ENCODE results near the gene ADGRE1.

ADGRE1 gene

DNA sequence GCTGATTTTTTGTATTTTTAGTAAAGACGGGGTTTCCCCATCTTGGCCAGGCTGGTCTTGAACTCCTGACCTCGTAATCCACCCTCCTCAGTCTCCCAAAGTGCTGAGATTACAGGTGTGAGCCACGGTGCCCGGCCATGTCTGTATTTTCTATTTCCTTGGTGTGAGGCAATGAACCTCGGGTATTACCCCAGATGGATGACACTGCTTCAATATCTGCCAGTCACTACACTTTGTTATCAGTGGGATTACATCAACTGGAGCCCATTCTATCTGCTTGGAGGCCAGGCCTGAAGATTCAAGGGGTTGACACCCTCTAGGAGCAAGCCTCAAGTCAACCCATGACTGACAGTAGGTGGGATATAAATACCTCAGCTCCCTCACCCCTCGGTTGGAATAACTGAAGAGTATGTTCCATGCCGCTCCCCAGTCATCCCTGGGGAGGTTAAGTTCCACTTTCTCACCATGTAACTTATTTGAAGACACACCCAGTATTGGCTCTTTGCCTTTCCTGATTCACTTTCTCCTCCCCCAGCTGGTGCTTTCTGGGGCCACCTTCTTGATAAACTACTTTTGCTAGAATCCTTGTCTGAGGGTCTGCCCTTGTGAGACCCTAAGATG, 992 bp upstream of the ADGRE1 start:
- peak; percentile 37 for DNase-seq

DNA sequence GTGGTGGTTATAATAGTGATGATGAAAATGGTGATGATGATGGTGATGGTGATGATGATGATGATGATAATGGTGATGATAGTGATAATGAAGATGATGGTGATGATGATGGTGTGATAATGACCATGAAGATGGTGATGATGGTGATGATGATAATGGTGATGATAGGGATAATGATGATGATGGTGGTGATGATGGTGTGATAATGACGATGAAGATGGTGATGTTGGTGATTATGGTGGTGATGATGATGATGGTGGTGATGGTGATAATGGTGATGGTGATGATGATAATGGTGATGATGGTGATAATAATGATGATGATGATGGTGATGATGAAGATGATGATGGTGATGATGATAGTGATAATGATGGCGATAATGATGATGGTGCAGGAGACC, 1.6 kb downstream of the ADGRE1 start:
- no peak for DNase-seq

DNA sequence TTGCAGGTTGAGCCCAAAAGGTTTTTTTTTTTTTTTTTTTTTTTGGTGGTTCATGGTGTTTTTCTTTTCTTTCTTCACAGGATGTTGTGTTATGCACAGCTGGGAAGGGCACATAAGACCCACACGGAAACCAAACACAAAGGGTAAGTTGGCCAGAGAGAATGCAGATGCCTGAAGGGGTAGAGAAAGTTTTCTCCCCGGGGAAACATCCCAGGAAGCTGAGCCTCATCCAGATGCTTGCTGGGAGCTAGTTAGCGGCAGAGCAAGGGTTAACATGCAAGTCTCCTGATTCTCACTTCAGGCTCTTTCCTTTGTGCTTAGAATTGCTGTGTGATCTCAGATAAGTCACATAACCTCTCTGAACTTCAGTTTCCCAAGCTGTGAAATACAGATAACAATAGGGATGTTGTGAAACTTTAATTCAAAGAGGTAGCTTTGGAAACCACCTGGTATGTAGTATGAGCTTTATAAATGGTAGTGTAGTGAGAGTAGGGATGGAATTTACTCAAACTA, 3.1 kb downstream of the ADGRE1 start:
- peak; percentile 33 for DNase-seq

DNA sequence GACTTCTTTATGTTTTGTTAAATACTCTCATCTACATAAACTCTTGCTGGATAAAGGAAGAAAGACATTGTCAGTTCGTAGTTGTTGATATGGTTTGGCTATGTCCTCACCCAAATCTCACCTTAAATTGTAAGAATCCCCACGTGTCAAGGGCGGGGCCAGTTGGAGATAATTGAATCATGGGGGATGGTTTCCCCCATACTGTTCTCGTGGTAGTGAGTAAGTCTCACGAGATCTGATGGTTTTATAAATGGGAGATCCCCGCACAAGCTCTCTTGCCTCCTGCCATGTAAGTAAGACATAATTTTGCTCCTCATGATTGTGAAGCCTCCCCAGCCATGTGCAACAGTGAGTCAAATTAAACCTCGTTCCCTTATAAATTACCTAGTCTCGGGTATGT, 3.6 kb downstream of the ADGRE1 start:
- DNase-seq = peak; percentile 37

DNA sequence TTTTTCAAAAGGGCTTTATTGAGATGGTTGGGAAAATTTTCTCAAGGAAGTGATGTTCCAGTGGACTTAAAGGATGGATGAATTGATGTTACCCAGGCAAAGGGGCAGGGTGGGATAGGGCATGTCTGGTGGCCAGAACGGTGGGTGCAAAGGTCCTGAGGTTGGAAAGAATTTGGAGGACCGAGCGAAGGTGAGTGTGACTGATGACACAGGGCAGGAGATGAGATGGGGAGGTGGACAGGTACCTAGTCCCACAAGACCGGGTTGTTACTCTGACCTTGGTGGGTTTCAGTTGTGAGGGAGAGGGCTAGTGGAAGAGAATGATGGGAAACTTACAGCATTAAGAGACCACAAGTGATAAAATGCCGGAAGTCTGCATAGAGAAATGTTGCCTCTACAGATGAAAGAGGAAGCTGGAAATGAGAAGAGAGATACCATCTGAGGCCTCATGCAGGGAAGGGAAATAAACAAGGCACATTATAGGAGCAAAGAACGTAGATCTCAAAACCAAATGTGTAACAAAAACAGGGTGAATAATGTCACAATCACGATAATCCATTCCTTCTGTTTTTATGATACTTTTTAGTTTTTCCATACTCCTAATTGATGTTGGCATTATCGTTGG, 4.5 kb downstream of the ADGRE1 start:
- DNase-seq = peak; percentile 91

DNA sequence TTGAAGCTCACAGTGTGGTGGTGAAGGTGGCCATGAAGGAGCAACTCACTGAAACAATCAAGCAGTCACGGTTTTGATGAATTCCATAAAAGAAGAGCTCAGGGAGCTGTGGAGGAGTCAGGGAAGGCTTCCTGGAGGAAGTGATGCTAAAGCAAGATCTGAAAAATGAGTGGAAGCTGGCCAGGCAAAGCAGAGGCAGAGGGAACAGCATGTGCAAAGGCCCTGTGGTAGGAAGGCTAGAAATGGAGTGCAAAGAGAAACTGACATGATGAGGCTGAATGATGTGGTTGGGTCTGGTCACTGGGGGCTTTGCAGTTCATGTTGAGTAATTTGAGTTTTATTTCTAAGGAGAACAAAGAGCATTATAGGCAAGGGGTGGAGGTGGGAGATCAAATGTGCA, 6.9 kb downstream of the ADGRE1 start:
- DNase-seq = no peak

DNA sequence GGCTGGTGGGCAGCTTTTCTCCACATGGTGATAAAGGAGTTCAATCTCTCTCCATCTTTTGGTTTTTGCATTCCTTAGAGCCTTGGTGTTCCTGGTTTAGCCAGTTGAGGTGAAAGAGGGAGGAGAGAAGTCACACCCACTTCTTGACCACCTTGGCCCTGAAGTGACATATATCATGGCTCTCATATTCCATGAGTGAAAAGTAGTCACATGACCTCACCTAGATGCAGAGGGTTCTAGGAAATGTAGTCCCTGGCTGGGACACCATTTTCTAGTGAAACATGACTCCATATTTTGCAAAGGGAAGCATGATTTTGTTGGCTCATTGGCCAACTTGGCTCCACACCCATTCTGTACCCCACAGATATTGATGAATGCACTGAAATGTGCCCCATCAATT, 16.1 kb downstream of the ADGRE1 start:
- no peak for DNase-seq

DNA sequence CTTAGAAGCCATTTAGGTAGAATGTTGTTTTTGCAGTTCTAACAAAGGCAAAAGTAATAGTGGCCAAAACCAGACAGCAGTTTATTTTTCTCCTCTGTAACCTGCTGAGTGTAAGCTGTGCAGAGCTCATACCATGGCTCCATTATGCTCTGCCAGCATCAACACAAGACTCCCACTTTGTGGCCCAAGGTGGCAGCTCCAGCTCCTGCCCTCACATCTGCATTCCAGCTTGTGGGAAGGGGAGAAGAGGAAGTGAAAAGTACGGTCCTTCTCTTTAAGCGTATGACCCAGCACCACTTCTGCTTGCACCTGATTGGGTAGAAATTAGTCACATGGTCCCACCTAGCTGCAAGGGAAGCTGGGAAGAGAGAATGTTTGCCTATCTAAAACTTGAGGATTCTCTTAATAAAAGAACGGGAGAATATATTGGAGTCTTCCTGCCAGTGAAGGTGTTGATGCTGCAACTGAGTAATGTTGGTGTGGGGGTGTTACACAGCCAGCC, 19.2 kb downstream of the ADGRE1 start:
- DNase-seq = no peak

DNA sequence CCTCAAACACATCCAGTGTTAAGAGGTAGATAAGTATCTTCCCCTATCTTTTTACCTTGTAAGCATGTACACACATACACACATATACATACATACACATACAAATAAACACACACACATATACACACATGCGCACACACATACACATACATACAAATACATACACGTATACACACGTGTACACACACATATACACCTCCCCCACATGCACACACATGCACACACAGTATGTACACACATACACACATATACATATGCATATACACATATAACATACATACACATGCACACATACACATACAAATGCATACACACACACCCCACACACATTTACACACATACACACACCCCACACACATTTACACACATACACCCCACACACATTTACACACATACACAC, 24.1 kb downstream of the ADGRE1 start:
- no peak for DNase-seq

DNA sequence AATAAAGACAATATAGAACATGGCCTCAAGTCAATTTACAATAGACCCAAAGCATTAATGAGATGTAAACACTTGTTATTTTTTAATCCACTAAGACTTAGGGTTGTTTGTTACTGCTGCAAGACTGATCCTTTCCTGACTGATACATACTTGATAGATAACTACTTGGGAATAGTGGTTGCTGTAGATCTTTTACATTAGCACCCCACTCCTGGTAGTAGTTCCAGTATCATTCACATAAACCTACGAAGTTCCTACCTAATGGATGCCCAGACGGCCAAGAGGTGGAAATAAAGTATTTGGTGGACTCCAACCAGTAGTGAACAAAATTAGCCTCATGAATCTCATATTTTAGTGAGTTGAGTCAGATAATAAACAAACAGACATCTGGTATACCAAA, 26.9 kb downstream of the ADGRE1 start:
- DNase-seq = no peak

DNA sequence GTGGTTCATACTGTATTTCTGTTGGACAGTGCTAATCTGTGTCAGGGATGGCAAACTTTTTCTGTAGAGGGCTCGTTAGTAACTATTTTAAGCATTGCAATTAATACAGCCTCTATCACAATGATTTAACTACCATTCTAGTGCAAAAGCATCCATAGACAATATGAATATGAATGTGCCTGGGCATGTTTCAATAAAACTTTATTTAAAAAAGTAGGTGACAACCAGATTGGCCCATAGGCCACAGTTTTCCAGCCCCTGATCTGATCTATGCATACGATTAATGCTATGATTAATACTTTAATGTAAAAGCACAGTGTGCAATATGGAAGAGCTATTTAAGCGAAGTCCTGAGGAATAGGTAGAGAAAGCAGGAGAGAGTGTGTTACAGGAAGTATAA, 29.6 kb downstream of the ADGRE1 start:
- no peak for DNase-seq

DNA sequence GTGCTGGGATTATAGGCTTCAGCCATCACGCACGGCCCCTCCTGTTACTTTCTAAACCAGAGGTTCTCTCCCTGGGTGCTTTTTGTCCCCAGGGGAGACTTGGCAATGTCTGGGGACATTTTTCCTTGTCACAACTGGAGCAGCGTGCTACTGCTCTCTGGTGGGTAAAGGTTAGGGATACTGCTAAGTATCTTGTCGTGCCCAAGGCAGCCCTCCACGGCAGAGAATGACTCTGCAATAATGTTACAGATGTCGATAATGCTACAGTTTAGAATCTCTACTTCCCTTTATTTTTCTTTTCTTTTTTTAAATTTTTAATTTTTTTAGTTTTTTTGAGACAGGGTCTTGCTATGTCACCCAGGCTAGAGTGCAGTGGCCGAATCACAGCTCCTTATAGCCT, 38.0 kb downstream of the ADGRE1 start:
- peak; percentile 68 for DNase-seq

DNA sequence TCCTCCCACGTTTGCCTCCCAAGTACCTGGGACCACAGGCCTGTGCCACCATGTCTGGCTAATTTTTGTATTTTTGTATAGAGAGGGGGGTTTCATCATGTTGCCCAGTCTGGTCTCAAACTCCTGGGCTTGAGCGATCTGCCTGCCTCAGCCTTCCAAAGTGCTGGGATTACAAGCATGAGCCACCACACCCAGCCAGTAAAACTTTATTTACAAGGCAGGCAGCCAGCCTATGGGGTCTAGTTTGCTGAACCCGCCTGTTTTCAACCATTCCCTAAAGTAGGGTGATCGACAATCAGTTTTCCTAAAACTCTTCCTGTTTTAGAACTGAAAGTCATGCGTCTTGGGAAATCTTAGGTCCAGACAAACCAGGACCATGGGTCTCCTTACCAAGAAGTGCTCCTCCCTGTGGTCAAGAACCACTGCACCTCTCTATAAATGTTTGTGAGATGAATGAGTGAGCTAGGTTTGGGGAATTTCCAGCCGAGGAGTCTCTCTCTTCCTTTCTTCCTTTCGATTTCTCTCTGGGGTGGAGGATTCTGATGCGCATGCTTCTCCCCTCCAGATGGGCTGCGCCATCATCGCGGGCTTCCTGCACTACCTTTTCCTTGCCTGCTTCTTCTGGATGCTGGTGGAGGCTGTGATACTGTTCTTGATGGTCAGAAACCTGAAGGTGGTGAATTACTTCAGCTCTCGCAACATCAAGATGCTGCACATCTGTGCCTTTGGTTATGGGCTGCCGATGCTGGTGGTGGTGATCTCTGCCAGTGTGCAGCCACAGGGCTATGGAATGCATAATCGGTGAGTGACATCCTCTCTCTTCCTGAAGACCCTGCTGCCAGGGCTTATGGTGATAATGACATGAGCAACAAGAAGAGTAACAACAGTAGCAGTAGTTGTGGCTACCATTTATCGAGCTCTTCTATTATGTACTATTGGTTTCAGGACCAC, 38.7 kb downstream of the ADGRE1 start:
- peak; percentile 25 for DNase-seq

DNA sequence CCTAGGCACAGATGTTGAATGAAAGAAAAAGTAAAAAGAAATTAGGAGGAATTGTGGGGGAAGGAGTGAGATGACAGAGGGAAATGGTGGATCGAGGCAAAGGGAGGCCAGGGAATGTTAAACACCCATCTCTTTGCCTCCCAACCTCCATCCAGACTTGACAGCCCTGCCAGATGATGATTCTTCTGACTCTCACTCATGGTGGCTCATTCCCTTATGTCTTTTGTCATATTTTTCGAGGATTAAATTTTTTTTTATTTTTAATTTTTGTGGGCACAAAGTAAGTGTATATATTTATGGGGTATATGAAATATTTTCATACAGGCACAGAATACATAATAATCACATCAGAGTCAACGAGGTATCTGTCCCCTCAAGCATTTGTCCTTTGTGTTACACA, 42.8 kb downstream of the ADGRE1 start:
- DNase-seq = no peak

DNA sequence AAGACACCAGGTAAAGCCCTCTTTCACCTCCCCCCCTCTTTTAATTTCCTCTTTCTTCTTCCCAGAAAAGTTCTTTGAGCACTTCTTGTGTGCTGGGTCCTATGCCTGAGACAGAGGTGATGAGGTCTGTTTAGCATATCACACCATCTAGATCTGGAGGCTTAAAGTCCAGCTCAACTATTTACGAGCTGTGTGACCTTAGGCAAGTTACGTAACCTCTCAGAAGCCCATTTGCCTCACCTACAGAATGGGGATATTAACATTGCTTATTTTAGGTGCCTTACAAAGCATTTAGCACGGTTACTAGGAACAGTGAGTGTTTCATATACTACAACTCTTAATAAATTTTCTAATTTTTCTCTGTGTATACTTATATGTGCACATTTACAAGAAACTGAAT, 47.7 kb downstream of the ADGRE1 start:
- DNase-seq = no peak

DNA sequence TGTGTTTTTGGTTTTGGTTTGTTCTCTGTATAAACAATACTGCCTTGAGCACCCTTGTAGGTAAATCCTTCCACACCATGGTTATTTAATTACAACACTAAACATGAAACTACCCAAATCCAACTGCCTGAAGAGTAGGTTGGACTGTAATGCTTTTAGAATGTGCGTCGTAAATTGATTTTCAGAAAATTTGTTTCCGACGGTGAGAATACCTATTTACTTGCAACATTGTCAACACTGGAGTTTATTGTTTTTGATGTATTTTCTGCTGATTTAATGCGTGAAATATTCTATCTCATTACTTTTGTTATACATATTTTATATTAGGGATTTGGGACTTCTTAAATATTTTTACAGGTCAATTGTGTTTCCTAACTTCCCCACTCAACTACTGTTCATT, 48.2 kb downstream of the ADGRE1 start:
- no peak for DNase-seq

DNA sequence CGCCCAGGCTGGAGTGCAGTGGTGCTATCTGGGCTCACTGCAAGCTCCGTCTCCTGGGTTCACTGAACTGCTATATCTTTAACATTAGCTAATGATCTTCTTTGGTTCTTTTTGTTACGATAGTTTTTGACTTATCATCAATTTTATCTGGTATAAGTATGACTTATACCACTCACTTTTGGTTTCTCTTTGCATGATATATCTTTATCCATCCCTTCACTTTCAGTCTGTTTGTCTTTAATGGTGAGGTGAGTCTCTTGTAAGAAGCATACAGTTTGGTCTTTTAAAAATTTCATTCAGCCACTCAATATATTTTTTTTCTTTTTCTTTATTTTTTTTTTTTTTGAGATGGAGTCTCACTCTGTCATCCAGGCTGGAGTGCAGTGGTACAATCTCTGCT, 58.4 kb downstream of the ADGRE1 start:
- no peak for DNase-seq

DNA sequence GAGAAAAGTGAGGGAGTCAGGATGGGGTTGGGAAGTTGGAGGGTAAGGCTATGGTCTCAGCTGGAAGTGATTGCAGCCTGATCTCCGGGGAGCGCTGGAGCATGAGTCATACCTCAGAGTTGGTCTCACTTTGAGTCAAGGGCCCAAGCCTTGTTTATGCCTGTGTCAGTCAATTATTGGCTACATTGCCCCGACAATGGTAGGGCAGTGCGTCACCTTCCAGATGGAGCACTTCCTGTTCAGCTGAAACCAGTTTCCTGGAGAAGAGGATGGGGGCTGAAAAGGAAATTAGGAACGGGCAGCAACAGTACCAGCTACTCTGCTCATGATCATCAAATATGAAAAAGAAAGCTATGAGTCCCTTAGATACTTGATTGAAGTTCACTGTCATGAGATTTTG, 60.4 kb downstream of the ADGRE1 start:
- no peak for DNase-seq

DNA sequence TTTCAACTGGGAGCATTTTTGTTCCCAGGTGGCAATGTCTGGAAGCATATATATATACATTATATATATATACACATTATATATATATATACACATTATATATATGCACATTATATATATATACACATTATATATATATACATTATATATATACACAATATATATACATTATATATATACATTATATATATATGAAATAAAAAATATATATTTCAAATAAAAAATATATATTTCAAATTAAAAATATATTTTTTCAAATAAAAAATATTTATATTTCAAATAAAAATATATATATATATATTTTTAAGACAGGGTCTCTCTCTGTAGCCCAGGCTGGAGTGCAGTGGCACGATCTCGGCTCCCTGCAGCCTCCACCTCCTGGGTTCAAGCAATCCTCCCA, 61.5 kb downstream of the ADGRE1 start:
- DNase-seq = no peak

DNA sequence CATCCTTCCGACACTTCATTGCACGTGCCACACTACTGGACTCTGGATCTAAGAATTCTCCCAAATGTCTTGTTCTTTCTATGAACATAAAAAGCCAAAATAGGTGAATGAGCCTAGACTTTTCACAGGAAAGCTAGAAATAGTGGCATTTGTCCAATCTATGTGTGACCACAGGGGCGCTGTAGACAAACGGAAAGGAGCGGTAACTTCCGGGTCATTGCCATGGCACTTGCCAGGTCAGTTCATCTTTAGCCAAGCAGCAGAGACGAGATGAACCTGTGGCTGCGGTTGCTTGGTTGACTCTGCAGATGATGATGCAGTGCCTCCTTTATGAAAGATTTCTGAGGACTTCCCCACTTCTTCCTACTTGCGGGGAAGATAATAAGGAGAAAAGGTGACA, 65.6 kb downstream of the ADGRE1 start:
- DNase-seq = peak; percentile 13

DNA sequence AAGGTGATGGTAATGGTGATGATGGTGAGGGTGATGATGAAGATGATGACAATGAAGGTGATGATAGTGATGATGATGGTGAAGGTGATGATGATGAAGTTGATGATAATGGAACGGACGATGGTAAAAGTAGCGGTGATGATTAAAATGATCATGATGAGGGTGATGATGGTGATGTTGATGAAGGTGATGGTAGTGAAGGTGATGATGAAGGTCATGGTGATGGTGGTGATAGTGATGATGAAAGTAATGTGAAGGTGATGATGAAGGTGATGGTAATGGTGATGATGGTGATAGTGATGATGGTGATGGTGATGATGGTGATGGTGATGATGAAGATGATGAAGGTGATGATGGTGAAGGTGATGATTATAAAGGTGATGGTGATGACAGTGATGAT, 67.7 kb downstream of the ADGRE1 start:
- no peak for DNase-seq

DNA sequence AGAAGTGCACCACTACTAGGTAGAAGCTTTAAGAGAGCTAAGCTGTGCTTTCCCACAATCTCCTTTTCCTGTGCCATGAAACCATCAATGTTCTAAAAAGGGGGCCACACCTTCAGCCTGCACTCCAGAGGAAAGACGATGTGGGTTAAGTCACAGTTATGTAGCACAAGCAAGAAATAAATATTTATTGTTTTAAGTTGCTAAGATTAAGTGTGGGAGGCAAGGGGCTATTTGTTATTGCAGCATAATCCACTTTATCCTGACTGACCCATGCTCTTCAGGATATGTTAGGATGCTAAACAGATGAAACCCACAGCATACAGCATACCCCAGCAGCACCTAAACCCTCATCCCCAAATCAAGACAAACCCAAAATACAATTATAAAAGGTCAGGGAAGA, 69.2 kb downstream of the ADGRE1 start:
- no peak for DNase-seq

DNA sequence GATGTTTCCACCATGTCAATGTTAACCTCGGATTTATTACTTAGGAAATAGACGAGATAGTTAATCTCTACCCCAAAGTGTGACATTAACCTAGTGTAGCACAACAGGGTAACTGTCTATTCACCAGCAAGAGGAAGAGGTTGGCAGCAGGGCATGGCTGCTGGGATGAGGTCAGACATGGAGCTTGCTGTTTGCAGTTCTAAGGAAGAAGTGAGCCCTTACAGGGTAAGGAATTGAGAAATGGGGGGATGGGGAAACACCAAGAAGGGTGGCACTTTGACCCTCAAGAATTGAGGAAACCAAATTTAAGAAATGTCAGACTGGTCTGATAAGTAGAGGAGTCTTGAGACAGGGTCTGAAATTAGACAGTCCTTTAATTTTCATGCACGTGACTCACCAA, 71.4 kb downstream of the ADGRE1 start:
- DNase-seq = peak; percentile 11
